22Rv1 (cell line): Measurements from ENCODE around the gene PODXL2.
"Not testable (repeated sequence)": the region's sequence is repeated elsewhere in the genome, so short reads cannot be mapped to it uniquely, and the experiment has no call there.

Experiments
- H3K27ac ChIP-seq: fragments of 450-650 bp; 2 replicates; pipeline ENCODE4 v1.5.1; 2017
- CTCF ChIP-seq: fragments of 450-650 bp; IDR thresholded peaks from 2 replicates; pipeline ENCODE4 v1.5.1; 2017; ENCODE audit warnings: mild to moderate bottlenecking
- ZFX ChIP-seq: fragments of 450-650 bp; IDR thresholded peaks from 2 replicates; pipeline ENCODE4 v1.6.1; 2017; ENCODE audit warnings: antibody characterized with exemption, borderline replicate concordance

PODXL2 gene

DNA sequence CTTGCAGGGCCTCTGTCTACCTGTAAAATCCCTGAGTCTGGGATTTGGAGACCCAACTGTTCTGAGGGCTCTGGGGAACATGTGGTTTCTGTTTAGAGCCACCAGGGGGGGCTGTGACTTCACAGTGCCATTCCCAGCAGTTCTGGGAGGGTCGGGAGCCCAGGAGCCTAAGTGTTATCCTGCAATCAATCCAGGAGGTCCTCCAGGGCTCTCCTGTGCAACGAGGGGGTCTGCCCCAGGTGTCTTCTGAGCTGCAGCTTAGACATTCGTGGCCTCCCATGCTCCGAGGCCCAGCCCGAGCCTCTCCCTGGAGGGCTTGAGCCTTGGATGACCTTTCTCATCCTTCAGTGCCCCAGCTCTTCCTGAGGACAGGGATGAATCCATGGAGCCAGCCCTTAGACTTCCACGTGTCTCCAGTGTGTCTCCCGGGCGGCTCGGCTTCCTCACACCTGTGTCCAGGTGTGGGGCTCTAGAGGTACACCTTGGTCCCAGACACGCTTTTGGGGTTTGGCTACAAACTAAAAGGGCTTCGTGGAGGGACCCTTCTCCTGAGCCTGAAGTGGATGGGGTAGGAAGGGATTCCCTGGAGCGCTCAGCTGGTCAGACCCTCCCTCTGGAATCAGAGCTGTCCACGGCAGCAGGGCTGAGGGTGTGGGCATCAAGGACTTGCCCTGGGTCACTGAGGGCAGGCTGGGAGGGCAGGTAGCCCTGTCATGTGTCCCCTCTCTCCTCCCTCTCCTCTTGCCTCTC, 23.4 kb downstream of the PODXL2 start:
- no peak for TF ChIP-seq ZFX
- TF ChIP-seq CTCF = peak; percentile 72
- H3K27ac ChIP-seq = no peak overlapping the region

- H3K27ac ChIP-seq = no peak overlapping the region
- no peak for TF ChIP-seq ZFX
- no peak for TF ChIP-seq CTCF
Measured at GRCh38 chr3:127654374-127654773, 25.4 kb downstream of the PODXL2 start.

DNA sequence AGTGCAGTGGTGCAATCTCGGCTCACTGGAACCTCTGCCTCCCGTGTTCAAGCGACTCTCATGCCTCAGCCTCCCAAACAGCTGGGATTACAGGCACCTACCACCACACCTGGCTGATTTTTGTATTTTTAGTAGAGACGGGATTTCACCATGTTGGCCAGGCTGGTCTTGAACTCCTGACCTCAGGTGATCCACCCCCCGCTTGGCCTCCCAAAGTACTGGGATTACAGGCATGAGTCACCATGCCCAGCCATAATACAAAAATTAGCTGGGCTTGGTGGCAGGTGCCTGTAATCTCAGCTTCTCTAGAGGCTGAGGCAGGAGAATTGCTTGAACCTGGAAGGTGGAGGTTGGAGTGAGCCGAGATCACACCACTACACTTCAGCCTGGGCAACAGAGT, 26.0 kb downstream of the PODXL2 start:
- H3K27ac ChIP-seq = not testable (repeated sequence)

GRCh38 chr3:127655641-127656040, 26.7 kb downstream of the PODXL2 start:
- TF ChIP-seq CTCF (no peak), ZFX (no peak)
- no peak overlapping the region for H3K27ac ChIP-seq

DNA sequence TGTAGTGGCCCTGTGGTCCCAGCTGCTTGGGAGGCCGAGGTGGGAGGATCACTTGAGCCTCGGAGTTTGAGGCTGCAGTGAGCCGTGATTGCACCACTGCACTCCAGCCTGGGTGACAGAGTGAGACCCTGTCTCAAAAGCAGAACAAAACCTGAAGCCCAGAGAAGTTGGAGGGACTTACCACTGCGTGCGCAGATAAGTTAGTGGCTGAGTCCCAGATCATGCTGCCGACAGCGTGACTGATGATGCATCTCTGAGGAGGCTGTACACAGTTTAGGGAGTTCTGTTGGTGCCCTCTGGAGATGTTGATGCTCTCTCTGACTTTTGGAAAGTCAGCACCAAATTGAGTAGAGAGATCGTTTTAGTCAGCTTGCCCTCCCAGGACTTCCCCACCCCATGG, 27.9 kb downstream of the PODXL2 start:
- TF ChIP-seq CTCF = no peak
- no peak for TF ChIP-seq ZFX
- H3K27ac ChIP-seq = no peak overlapping the region

DNA sequence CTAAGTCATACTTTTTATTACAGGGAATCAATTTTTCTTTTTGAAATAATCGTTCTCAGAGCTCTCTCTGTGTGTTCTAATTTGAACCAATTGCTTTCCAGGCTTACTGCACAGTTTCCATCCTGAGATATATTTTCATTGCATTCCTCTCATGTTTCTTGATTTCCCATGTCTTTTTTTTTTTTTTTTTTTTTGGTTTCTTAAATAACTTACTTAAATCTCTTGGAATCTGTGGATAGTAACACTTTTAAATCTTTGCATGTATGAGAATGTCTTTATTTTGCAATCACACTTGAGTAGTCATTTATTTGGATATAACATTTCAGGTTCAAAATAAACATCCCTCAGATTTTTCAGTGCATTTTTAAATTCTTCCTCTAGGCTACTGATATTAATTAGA, 29.2 kb downstream of the PODXL2 start:
- no peak overlapping the region for H3K27ac ChIP-seq
- TF ChIP-seq CTCF (no peak), ZFX (no peak)

DNA sequence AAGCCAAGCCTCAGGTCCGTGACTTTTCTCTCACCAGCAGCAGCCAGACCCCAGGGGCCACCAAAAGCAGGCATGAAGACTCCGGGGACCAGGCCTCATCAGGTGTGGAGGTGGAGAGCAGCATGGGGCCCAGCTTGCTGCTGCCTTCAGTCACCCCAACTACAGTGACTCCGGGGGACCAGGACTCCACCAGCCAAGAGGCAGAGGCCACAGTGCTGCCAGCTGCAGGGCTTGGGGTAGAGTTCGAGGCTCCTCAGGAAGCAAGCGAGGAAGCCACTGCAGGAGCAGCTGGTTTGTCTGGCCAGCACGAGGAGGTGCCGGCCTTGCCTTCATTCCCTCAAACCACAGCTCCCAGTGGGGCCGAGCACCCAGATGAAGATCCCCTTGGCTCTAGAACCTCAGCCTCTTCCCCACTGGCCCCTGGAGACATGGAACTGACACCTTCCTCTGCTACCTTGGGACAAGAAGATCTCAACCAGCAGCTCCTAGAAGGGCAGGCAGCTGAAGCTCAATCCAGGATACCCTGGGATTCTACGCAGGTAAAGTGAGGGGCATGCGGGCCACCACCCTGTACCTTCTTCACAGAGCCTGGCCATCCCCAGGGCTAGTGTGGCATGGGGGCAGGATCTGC, 31.8 kb downstream of the PODXL2 start:
- TF ChIP-seq CTCF (no peak), ZFX (no peak)
- H3K27ac ChIP-seq = no peak overlapping the region
